GM19025 (cell line): ENCODE data around the gene ELP4.

Source experiments
- ATAC-seq: cut with Tn5 transposase; IDR thresholded peaks from one replicate; pipeline ENCODE4 v1.9.1; 2021; ENCODE audit warnings: mild to moderate bottlenecking, low read depth, moderate library complexity; ENCODE audit not compliant: unreplicated experiment

The ELP4 gene

DNA sequence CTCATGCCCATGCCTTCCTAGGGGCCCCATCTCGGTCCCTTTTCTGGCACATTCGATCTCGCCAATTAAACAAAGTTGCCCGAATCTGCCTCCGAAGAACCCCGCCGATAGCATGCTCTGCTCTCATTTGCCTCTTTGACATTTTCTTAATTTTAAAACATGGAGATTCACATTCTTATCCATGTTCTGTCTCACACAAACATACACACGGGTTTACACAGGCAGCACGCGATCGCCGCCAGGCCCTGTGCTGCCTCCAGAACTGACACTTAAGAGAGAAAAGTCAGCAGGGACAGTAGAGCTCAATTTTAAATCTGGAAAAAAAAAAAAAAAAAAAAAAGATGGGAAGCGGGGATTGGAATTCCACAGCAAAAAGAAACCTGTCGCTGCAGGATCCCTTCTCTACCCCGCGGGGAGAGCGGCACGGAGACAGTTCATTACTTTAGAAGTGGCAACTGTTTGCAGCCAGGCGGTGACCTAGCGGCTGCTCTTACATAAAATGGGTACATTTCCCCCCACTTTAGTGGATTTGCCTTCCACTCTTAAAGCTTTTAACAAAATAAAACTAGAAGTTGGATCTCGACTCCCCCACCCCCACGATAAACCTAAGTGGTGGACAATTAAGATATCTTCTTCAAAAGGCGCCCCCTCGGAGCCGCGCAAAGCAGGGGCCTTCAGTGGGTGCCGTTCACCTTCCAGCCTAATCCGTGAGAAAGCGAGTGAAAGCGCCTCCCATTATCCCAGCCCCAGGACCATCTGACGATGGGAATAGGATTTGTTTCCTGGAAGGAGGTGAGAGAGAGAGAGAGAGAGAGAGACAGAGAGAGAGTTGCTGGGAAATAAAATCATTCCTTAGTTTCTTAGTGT is 287.9 kb downstream of the ELP4 start:
- no peak for ATAC-seq

DNA sequence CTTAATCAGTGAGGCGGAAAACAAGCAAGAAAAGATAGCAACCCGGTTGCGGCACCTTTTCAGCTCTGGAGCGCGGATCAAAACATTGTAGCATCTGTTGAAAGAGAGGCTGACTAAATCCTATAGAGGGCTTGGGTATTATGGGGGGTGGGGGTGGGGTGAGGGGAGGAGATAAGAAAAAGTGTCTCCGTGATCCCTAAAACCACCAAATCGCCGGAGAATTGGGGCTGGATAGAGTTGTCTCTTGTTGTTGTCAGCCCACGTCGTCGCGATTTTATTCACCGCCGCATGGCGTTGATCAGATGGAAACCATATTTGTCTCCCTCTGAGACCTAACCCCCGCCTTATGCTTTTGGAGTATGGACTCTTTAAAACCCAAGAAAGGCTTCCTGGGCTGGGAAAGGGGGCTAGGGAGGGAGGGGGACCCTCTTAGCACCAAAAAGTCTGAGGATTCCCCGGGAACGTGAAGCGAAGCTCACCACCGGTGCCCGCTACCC is 288.5 kb downstream of the ELP4 start:
- no peak for ATAC-seq

DNA sequence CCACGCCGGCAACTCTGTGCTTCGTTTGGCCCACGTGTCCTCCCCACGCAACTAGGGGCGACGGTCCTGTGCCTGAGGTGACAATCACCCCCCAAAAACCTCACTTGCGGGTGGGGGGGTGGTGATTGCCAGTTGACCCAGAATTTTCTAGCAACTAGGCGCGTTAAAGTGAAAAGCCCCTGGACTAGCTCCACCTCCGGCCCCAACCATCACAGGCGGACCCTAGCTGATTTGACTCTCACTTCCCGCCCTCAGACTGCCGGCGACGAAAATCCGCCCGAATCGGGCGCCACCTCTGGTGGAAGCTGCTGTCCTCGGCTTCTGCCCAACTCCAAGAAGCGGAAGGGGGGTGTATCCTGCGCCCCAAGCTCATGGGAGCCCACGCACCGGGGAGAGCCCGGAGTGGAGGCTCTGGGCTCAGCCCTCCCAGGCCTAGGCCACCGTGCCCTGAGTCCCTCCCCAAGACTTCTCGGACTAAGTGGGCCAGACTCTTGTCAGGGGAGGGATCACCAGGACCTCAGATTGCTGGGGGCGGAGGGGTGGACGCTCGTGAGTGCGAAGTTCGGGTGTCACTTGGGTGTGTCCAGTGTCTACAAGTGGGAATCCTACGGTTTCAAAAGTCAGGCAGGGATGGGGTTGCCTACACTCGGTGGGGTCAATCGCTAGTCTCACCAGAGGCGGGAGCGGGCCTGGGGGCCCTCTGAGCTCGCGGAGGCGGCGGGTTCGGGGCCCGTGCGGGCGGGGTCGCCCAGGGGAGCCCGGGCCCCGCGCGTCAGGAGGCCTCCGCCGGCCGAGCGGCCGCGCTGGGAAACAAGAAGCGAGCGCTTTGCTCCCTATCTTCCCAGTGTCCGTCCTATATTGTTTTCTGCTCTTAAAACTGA is 289.2 kb downstream of the ELP4 start:
- ATAC-seq: no peak

- no peak for ATAC-seq
Observed at GRCh38 chr11:31799435-31800397, 290.1 kb downstream of the ELP4 start.

GRCh38 chr11:31800398-31801265 is 291.1 kb downstream of the ELP4 start:
- ATAC-seq: no peak

- ATAC-seq: no peak
Observed at GRCh38 chr11:31801298-31801702, 291.7 kb downstream of the ELP4 start.

DNA sequence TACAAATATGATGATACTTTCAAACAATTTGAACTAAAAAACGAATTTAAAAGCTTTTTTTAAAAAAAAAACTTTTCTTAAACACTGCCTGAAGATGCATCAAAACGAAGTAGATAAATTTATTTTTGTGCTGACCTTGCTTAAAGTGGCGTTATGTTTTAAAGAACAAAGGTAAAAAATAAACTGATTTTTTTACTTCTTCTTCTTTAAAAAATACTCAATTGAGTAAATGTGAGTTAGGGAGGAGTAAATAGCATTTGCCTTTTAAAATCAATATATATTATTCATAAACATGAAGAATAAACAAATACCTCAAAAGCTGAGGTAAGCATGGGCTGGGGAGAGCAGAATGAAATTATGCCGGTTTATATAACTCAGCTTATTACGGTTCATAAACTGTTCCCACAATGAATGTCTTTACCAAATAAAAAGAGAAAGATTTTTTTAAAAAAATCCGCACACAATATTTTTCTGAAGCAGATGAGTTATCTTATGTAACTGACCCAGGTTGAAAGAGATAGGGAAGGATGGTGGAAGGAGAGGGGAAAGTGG is 292.5 kb downstream of the ELP4 start:
- ATAC-seq: no peak

DNA sequence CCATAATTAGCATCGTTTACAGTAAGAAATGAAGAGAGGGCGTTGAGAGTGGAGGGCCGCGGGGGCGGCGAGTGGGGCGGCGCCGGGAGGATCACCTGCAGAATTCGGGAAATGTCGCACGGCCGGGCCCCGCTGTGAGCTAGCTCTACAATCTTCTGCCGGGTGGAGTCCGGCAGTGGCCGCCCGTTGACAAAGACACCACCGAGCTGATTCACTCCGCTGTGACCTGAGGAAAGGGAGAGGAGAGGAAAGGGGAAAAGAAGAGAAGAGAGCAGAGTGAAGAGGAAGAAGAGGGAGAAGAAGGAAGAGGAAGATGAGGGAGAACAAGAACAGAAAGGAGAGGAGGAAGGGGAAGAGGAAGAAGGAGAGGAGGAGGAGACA is 293.0 kb downstream of the ELP4 start:
- ATAC-seq: no peak

GRCh38 chr11:31802990-31803812 is 293.6 kb downstream of the ELP4 start:
- no peak for ATAC-seq

- ATAC-seq: no peak
Observed at GRCh38 chr11:31803813-31804311, 294.3 kb downstream of the ELP4 start.

DNA sequence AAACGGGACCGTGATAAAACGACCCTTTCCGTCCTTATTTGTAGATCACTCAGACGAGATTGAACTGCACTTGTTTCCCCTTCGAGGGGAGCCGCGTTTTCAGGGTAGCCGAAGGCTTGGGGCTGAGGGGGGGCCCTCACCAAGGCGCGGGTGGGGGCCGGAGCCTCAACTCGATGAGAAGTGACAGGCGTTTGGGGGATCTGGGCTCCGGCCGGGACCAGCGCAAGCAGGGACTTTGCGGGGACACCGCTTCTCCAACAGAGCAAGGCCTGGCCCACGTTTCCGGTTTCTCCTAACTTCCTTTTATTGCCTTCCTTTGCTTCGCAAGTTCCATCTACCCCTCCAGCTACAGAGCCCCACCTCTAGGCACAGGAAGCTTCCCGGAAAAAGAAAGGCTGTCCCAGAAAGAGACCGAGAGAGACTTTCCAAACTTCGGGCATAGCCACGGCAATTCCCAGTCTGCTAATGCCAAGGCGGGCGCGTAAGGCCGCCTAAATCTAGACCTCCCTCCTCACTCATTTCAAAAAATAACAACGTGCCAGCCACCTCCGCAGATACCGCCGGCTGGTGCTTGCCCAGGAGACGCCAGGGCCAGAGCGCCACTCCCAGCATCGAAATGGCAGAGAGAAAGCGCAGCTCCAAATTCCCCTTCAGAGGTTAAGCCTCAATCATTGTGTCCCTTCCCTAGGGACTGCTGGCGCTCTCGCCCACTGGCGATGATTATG is 294.9 kb downstream of the ELP4 start:
- peak; percentile 45 for ATAC-seq

GRCh38 chr11:31805037-31805628 is 295.6 kb downstream of the ELP4 start:
- ATAC-seq: peak; percentile 17

DNA sequence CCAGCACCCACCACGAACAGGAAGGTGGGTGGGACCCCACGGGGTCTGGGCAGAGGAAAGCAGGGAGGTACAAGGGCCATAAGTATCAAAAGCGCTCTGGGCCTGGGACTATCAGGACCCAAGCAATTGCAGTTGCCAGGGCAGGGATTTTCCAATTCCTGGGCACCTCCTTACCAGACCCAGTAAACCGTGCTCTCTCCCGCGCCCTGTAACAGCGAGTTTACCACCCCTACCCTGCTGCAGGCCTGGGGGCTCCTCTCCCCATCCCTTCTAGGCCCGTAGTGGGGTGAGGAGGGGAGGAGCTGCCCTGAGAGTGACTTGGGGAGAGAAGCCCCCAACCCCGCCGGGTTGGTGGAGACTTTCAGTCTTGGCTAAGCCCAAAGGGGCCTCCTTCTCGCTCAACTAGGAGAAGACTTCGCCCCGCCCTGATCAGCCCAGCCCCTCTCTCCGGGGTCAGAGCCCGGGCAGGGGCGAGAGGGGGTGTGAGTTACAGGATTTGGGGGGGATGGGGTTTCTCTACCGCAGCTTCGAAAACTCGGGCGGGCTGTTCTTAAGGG is 296.1 kb downstream of the ELP4 start:
- ATAC-seq: no peak

DNA sequence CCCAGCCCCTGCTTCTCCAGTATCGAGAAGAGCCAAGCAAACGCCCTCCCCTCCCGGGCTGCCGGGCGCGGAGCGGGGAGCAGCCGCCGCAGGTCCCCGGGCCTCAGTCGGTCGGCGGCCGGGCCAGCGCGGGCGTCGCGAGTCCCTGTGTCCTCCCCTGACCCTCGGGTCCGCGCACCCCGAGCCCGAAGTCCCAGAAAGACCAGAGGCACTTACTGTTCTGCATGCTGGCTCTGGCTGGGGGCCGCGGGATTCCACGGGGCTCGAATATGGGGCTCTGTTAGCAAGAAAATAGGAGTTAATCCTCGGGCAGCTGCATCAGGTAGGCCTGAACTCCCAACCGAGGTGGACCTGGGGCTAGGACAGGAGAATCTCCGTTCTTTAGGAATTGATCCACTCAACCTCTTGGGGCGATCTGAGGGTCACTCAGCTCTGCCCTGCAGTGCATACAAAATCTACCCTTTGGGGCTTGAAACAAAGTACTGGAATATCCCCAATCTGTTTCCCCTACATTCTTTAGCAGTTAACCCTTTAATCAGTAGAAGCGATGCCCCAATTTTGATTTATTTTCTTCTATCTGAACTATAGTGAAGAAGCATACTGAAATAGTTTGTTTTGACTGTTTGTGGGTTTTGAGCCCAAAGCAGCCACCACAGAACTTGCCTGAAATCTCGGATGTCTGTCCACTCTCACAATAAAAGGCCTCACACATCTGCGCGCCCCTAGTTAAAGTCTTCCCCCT is 296.8 kb downstream of the ELP4 start:
- ATAC-seq: no peak

DNA sequence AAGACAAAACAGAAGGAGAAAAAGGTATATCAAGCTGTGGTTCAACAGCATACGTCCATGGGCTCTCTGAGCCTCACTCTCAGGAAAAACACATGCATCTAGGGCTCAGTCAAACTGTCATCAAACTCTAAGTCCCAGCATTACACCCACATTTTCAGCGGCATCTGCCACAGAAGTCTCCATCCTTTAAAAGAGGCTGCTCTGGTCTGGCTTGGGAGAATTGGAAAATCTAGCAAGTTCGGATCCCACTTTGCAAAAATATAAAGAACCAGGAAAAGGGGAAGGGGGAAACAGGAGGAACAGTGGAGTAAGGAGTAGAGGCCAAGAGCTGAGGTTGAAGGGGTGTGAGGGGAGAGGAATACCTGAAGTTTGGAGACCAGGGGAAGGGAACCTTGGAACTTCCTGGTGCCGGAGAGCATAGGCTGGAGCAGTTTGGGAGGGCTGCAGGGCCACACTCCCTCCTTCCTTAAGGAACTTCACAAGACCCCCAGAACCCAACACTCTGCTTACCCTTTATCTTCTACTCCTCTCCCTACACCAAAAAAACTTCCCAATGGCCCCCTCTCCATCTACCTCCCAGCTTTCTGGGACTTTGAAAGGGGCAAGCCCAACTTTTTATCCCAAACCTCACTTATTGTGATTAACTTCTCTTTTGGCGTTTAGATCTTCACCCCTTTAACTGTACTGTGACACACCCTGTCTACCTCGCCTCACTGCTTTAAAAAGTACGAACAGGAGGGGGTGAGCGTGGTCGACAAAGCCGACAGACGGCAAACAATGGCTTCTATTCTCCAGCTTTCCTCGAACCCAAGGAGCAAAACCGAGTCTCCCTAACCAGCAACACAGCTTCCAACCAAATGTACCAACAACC is 297.6 kb downstream of the ELP4 start:
- no peak for ATAC-seq
